ENCODE results near the gene COL1A2. TPM values are rescaled to one million over a fixed set of nuclear protein-coding genes. Genes with fewer than 3 reads are reported as not detected.

COL1A2 gene
- total and polyA plus RNA-seq, 2 of the 8 experiments (the other 6 are each of a cell fraction or from before 2014, with no cell fraction given) = 45.2 to 87.2 TPM

- CTCF ChIA-PET (ENCODE audit: partially characterized antibody) = no interaction called here
- H3K27ac ChIP-seq (ENCODE audit: low read depth, low read length) = no peak overlapping the region
- H3K4ac ChIP-seq (replicated peaks; ENCODE audit: insufficient read length, low read depth, low read length) = no peak overlapping the region
- WGBS, 2 experiments (ENCODE audit: extremely low coverage in 1 of 2, insufficient coverage in 1 of 2, insufficient read length in 1 of 2, insufficient replicate concordance in 2 of 2, low coverage in 1 of 2, low lambda C conversion rate in 2 of 2, missing lambda C conversion rate in 1 of 2) = 80% methylated on average over 1 of the region's 1 CpG; no CpG with 5 or more reads in 1 of the 2 experiments
- H2BK5ac ChIP-seq (ENCODE audit: low read depth, low read length) = no peak overlapping the region
- no peak overlapping the region for H3K14ac ChIP-seq (ENCODE audit: insufficient read length)
- FAIRE-seq = no peak
- no peak overlapping the region for H3K9ac ChIP-seq (replicated peaks in 1 of 4; ENCODE audit: extremely low read depth in 1 of 4, low read depth in 3 of 4, low read length in 3 of 4)
- H3K4me2 ChIP-seq (ENCODE audit: insufficient read depth in 1 of 2, low read depth in 2 of 2, low read length in 2 of 2) = no peak overlapping the region
- no peak overlapping the region for H2BK20ac ChIP-seq (ENCODE audit: low read length)
- H2AFZ ChIP-seq (ENCODE audit: low read length) = no peak overlapping the region
- H3K79me2 ChIP-seq (ENCODE audit: control insufficient read depth in 1 of 2, insufficient read depth in 2 of 2, low read length in 2 of 2) = no peaks in the 10 kb centered on the region
- H3K23ac ChIP-seq (ENCODE audit: insufficient read length) = no peak overlapping the region
- POLR2A ChIA-PET (ENCODE audit: partially characterized antibody) = no interaction called here
- no peak overlapping the region for H2BK15ac ChIP-seq (ENCODE audit: low read length)
- H3K56ac ChIP-seq (replicated peaks; ENCODE audit: insufficient read length, low read depth, low read length) = no peak overlapping the region
- H3K36me3 ChIP-seq (ENCODE audit: control insufficient read depth in 2 of 4, insufficient read depth in 4 of 4, low read length in 3 of 4) = no peaks in the 10 kb centered on the region
- DNase-seq (ENCODE audit: low read depth in 1 of 2, low spot score in 2 of 2) = no peak
- H3K27me3 ChIP-seq (replicated peaks in 1 of 4; ENCODE audit: control insufficient read depth in 3 of 4, extremely low read depth in 1 of 4, insufficient read depth in 3 of 4, low read length in 3 of 4) = no peaks in the 10 kb centered on the region
- H2BK120ac ChIP-seq (replicated peaks; ENCODE audit: low read depth, low read length) = no peak overlapping the region
- H4K8ac ChIP-seq (ENCODE audit: extremely low read depth, insufficient read depth, low read length) = no peak overlapping the region
- no peak overlapping the region for H3K18ac ChIP-seq (ENCODE audit: extremely low read depth, low read length)
- H4K20me1 ChIP-seq (replicated peaks in 1 of 2; ENCODE audit: control insufficient read depth in 1 of 2, insufficient read depth in 2 of 2, low read length in 2 of 2) = no peaks in the 10 kb centered on the region
- H2BK12ac ChIP-seq (ENCODE audit: low read depth, low read length) = no peak overlapping the region
- peaks cover 0 to 11% (median 4%) of the 10 kb centered on the region in 4 experiments; a peak in 4 of 7 replicates for H3K4me1 ChIP-seq (replicated peaks in 1 of 4; ENCODE audit: control insufficient read depth in 3 of 4, insufficient read depth in 4 of 4, low read length in 3 of 4)
- no peak overlapping the region for H3K4me3 ChIP-seq (ENCODE audit: extremely low read depth in 1 of 4, insufficient read depth in 2 of 4, low read depth in 3 of 4, low read length in 4 of 4)
- H3K9me3 ChIP-seq (ENCODE audit: insufficient read depth in 2 of 2, low read depth in 1 of 2, low read length in 1 of 2) = no peaks in the 10 kb centered on the region
- H3K23me2 ChIP-seq (ENCODE audit: low read depth, low read length) = no peaks in the 10 kb centered on the region
- H4K91ac ChIP-seq (replicated peaks; ENCODE audit: insufficient read length, low read length) = no peak overlapping the region
- no peak overlapping the region for H4K5ac ChIP-seq (ENCODE audit: insufficient read length, low read depth, low read length)
- H2AK5ac ChIP-seq (ENCODE audit: low read depth, low read length) = no peak overlapping the region
- no peaks in the 10 kb centered on the region for H3K79me1 ChIP-seq (ENCODE audit: low read depth, low read length)
- no peak for TF ChIP-seq CHD7 (IDR thresholded peaks at IDR 0.05; ENCODE audit: insufficient replicate concordance, low read length)
Measured at GRCh38 chr7:94382746-94383145, 11.9 kb upstream of the COL1A2 start.
